Naive thymus-derived CD4-positive, alpha-beta T cell (primary cell): Measurements from ENCODE around the gene TMEM72. TPM values are rescaled to one million over a fixed set of nuclear protein-coding genes. Genes with fewer than 3 reads are reported as not detected.

Source experiments
- ATAC-seq: fragments of 150-1000 bp; cut with Tn5 transposase; 2 replicates; pipeline ENCODE4 v1.10.0; 2021; ENCODE audit warnings: mild to moderate bottlenecking, moderate library complexity
- CTCF ChIA-PET: fragments of 350-600 bp; sonication (Branson Sonifier 250); formaldehyde crosslinking; loops from one replicate; lab custom pipeline; 2021; ENCODE audit warnings: antibody characterized with exemption; lab: Charles Lee
- POLR2A ChIA-PET: fragments of 350-600 bp; sonication (Branson Sonifier 250); formaldehyde crosslinking; loops from one replicate; lab custom pipeline; 2021; ENCODE audit warnings: antibody characterized with exemption, inconsistent platforms; lab: Charles Lee
- DNase-seq, 9 donors: peaks; one replicate each; pipeline versions ENCODE4 v3.0.0 to v3.0.0-alpha.2; 2020 to 2022; ENCODE audit warnings: mixed read lengths in 1 of 9
- H3K27ac ChIP-seq: one replicate; pipeline ENCODE4 v1.7.0; 2013; ENCODE audit warnings: mild to moderate bottlenecking, low read depth, low read length, moderate library complexity
- H3K27me3 ChIP-seq, 2 donors: one replicate each; pipeline ENCODE4 v1.7.0; 2013; ENCODE audit warnings: low read length in 2 of 2, mild to moderate bottlenecking in 2 of 2, moderate library complexity in 2 of 2; ENCODE audit not compliant: control insufficient read depth in 2 of 2, insufficient read depth in 2 of 2
- H3K36me3 ChIP-seq, 3 experiments: 1 replicate in 2 of 3; 2 replicates in 1 of 3; pipeline ENCODE4 v1.7.0; 2013; ENCODE audit warnings: low read length in 3 of 3, mild to moderate bottlenecking in 3 of 3, moderate library complexity in 1 of 3; ENCODE audit not compliant: insufficient read depth in 3 of 3, control insufficient read depth in 2 of 3
- H3K4me1 ChIP-seq, 2 donors: one replicate each; pipeline ENCODE4 v1.7.0; 2013; ENCODE audit warnings: low read length in 2 of 2, mild to moderate bottlenecking in 2 of 2, moderate library complexity in 1 of 2; ENCODE audit not compliant: control insufficient read depth in 2 of 2, insufficient read depth in 2 of 2
- H3K4me3 ChIP-seq: 2 replicates; pipeline ENCODE4 v1.7.0; 2013; ENCODE audit warnings: mild to moderate bottlenecking, low read length
- H3K9me3 ChIP-seq, 3 experiments: 1 replicate in 2 of 3; 2 replicates in 1 of 3; pipeline ENCODE4 v1.7.0; 2013; ENCODE audit warnings: low read length in 3 of 3; ENCODE audit not compliant: control insufficient read depth in 2 of 3
- H3K27ac Mint-ChIP-seq, 9 donors: one replicate each; pipeline ENCODE4 v1.8.0; 2020 to 2022; ENCODE audit warnings: mixed read lengths in 9 of 9, mild to moderate bottlenecking in 8 of 9, moderate library complexity in 5 of 9, inconsistent platforms in 2 of 9
- H3K27me3 Mint-ChIP-seq, 5 donors: one replicate each; pipeline ENCODE4 v1.8.0; 2021 to 2022; ENCODE audit warnings: mixed read lengths in 5 of 5, mild to moderate bottlenecking in 1 of 5
- H3K36me3 Mint-ChIP-seq, 5 donors: one replicate each; pipeline ENCODE4 v1.8.0; 2020 to 2022; ENCODE audit warnings: mixed read lengths in 5 of 5, mild to moderate bottlenecking in 3 of 5, inconsistent platforms in 1 of 5
- H3K4me1 Mint-ChIP-seq, 7 donors: one replicate each; pipeline ENCODE4 v1.8.0; 2020 to 2022; ENCODE audit warnings: mixed read lengths in 7 of 7, mild to moderate bottlenecking in 3 of 7, inconsistent platforms in 1 of 7
- H3K4me3 Mint-ChIP-seq, 10 donors: one replicate each; pipeline ENCODE4 v1.8.0; 2020 to 2022; ENCODE audit warnings: mild to moderate bottlenecking in 10 of 10, mixed read lengths in 10 of 10, moderate library complexity in 6 of 10, inconsistent platforms in 2 of 10
- H3K9me3 Mint-ChIP-seq, 11 donors: one replicate each; pipeline ENCODE4 v1.8.0; 2020 to 2022; ENCODE audit warnings: mixed read lengths in 11 of 11, mild to moderate bottlenecking in 4 of 11, inconsistent platforms in 1 of 11, moderate library complexity in 1 of 11
- intact Hi-C, 2 donors: fragments of 100-400 bp; cut with micrococcal nuclease; formaldehyde crosslinking; loops; one replicate each; pipeline ENCODE4 v1.15.1; 2023
- polyA plus RNA-seq, 2 donors: library from polyadenylated mRNA; unstranded; fragments of 300-500 nt; fragmentation: Illumina TruSeq; gene quantifications; one replicate each; pipeline ENCODE4 v1.2.3, GENCODE V29; 2021
- total RNA-seq, 6 experiments: library from RNA in 5 of 6; stranded (reverse) in 5 of 6; gene quantifications; 1 replicate in 5 of 6; 2 replicates in 1 of 6; pipeline ENCODE4 v1.2.3 and lab custom pipeline; 2021 to 2026

TMEM72 gene
- total and polyA plus RNA-seq, 7 experiments from 2014 or later, result not detected

DNA sequence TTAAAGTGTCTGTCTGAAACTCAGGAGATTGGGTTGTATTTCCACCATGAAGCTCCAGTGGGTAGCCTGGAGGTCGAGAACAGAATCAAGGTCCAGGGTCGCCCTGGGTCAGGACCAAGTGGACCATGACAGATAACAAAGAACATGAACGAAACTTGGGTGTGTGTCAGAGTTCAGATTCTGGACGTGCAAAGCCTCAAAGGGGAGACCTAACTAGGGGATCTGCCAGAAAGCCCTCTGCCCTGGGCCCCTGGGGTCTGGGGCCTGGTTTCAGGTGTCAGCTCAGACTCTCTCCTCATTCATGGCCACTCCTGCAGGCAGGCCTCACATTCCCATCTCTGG is 50.1 kb downstream of the TMEM72 start:
- H3K4me3 Mint-ChIP-seq, result peak overlapping the region in 7 of 10 donors; percentile 3 to 85 (median 49)
- no peaks in the 10 kb centered on the region for H3K9me3 ChIP-seq
- ATAC-seq (no peak), DNase-seq (no peak)
- H3K9me3 Mint-ChIP-seq, result peaks cover 0 to 2% (median 0%) of the 10 kb centered on the region in 11 donors
- no peak overlapping the region for H3K27ac ChIP-seq
- peaks cover under 1 to 10% (median 5%) of the 10 kb centered on the region in 5 donors for H3K36me3 Mint-ChIP-seq
- H3K4me1 Mint-ChIP-seq, result peaks cover 9 to 50% (median 30%) of the 10 kb centered on the region in 7 donors
- H3K36me3 ChIP-seq, result no peaks in the 10 kb centered on the region
- H3K27ac Mint-ChIP-seq, result no peak overlapping the region
- POLR2A ChIA-PET, result interaction anchor here (0.6 kb wide), 1 partner anchor 8 kb away, joined by 3 read pairs; no protein-coding TSS in a partner anchor
- H3K27me3 Mint-ChIP-seq, result no peaks in the 10 kb centered on the region
- intact Hi-C loops, result no loop called here
- H3K27me3 ChIP-seq, result no peaks in the 10 kb centered on the region
- CTCF ChIA-PET, result no interaction called here
- peaks cover 8 to 13% of the 10 kb centered on the region in 2 donors for H3K4me1 ChIP-seq
- H3K4me3 ChIP-seq, result no peak overlapping the region

DNA sequence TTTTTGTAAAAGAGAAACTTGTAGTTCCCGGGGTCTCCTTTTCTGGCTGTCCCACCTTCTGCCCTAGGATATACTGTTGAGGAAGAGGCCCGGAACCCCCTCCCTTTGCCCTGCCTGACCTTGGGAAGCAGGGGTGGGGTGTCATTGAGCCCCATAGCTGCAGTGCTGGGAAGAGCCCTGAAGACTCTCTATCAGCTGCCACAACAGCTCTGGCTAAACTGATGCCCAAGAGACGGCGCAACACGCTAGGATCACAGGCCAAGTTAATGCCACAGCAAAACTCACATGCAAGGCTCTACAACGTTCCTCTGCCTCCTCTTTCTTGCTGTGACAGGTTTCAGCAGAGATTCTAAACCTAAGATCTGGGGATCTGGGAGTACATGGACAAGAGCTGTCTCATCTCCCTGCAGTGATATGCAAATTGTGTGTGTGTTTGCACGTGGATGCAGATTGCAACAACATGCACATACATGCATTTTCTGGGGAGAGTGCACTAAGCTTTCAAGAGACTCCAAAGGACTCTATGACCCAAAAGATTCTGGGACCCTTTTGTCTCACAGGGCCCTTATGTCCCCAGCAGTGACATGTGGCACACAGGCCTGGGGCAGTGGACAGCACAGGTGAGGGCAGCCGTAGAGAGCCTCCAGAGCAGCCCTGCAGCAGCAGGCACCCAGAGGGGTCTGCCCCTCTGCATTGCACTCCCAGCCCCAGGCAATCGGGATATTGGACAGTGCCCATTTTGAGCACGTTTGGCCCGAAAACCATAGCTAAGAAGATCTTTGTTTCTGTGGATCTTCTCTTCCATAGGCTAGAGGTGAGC is 51.0 kb downstream of the TMEM72 start:
- Histone ChIP-seq H3K9me3 (no peaks in the 10 kb centered on the region), H3K36me3 (no peaks in the 10 kb centered on the region), H3K27ac (no peak overlapping the region), H3K27me3 (no peaks in the 10 kb centered on the region), H3K4me3 (no peak overlapping the region), H3K4me1 (peaks cover 13% of the 10 kb centered on the region in 2 donors)
- POLR2A ChIA-PET, result interaction anchor here (1.4 kb wide), 1 partner anchor 38 kb away, joined by 3 read pairs; the partner anchor contains the start of gene ZNF22
- ATAC-seq (no peak), DNase-seq (no peak)
- Mint-ChIP-seq H3K27me3 (no peaks in the 10 kb centered on the region), H3K9me3 (no peaks in the 10 kb centered on the region), H3K36me3 (peaks cover 0 to 2% (median 0%) of the 10 kb centered on the region in 5 donors), H3K4me1 (peaks cover 9 to 53% (median 29%) of the 10 kb centered on the region in 7 donors), H3K4me3 (peak overlapping the region in 2 of 10 donors; percentile 16 to 41), H3K27ac (no peak overlapping the region)
- intact Hi-C loops, result no loop called here
- CTCF ChIA-PET, result interaction anchor here (0.6 kb wide), 1 partner anchor 94 kb away, joined by 4 read pairs; no protein-coding TSS in a partner anchor

DNA sequence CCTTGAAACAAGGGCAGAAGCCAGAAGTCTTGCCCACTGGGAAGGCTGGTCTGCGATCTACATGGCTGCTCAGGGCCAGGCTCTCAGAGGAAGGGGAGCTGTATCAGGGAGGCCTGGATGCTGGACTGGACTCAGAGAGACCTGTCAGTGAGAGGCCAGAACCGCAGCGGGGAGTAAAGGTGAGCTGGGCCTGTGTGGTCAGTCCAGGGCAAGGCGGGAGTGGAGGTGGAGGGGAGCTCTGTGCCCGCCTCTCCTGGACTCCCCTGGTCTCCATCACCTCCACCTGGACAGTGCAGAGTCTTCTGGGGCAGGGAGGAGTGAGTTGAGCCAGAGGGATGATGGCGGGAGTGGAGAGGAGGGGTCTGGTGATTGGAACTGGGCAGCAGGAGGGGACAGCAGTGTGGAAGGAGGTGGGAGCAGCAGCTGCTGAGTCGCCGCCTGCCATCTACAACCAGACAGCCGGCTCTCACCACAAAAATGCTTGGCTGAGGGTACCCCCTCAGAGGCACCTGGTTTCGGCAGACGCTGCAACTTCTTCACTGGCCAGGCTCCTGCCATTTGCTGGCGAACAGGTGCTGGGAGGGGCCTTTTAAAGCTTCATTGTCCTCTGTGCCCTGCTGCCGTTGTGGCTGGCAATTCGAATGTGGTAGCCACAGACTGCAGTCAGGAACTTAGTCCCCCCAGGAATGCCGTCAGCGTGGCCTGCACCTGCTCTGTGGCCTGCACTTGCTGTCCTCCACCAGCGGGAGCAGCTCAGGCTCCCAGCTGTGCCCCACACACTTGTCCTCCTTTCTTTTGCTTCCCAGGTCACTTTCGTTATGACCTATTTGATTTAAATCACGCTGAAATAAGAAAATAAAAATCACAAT is 52.0 kb downstream of the TMEM72 start:
- Mint-ChIP-seq H3K36me3 (no peaks in the 10 kb centered on the region), H3K27ac (no peak overlapping the region), H3K9me3 (no peaks in the 10 kb centered on the region), H3K27me3 (no peaks in the 10 kb centered on the region), H3K4me3 (peak overlapping the region in 1 of 10 donors; percentile 47), H3K4me1 (peaks cover 15 to 53% (median 32%) of the 10 kb centered on the region in 7 donors)
- no peak for ATAC-seq
- intact Hi-C loops, result no loop called here
- DNase-seq, result no peak
- no peak overlapping the region for H3K27ac ChIP-seq
- peaks cover 17 to 22% of the 10 kb centered on the region in 2 donors for H3K4me1 ChIP-seq
- no peaks in the 10 kb centered on the region for H3K9me3 ChIP-seq
- no peak overlapping the region for H3K4me3 ChIP-seq
- CTCF ChIA-PET, result interaction anchor here (0.9 kb wide), 1 partner anchor 11 kb away, joined by 4 read pairs; no protein-coding TSS in a partner anchor
- H3K36me3 ChIP-seq, result no peaks in the 10 kb centered on the region
- POLR2A ChIA-PET, result interaction anchor here (1.4 kb wide), 1 partner anchor 37 kb away, joined by 3 read pairs; the partner anchor contains the start of gene ZNF22
- no peaks in the 10 kb centered on the region for H3K27me3 ChIP-seq

DNA sequence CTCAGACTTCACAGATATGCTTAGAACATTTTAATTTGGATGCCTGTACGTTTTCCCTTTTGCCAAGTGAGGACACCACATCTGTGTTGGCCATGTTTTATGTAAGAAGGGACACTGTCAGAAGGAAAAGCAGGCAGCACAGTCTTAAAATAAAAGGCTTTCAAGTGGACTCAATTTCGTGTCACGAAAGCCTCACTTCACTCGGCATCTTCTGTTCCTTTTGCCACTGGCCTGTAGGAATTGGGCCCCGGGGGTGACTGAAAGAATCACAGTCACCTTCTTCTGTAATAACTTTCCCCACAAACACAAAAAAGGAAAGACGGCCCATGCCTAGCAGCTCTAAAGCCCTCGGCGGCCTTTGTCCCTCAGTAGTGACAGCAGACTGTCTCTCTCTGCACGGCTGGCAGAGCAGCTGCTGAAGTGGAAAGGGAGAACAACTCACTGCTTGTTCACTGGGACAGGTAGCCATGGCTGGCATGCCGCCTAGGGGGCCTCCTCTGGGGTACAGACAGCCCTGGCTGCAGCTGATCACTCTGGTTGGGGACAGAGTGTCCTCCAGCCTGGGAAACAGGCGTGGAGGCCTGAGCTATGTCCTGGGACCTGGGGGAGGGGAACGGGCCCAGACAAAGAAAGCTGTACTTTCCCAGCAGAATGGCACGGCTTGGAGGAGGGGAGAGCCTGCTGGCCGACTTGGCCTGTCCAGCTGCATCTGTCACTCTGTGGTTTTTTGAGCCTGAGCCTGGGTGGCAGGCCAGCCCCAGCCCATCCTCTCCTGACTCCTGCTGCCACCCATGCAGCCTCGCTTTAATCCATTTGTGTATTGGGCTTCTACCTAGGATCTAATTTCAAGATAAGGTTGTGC is 52.9 kb downstream of the TMEM72 start:
- Histone ChIP-seq H3K36me3 (no peaks in the 10 kb centered on the region), H3K4me1 (peaks cover 18 to 31% of the 10 kb centered on the region in 2 donors), H3K4me3 (no peak overlapping the region), H3K27me3 (no peaks in the 10 kb centered on the region), H3K27ac (no peak overlapping the region), H3K9me3 (no peaks in the 10 kb centered on the region)
- no peaks in the 10 kb centered on the region for H3K27me3 Mint-ChIP-seq
- ATAC-seq (no peak), DNase-seq (no peak)
- peak overlapping the region in 1 of 10 donors; percentile 47 for H3K4me3 Mint-ChIP-seq
- peaks cover 0 to 2% (median 0%) of the 10 kb centered on the region in 11 donors for H3K9me3 Mint-ChIP-seq
- POLR2A ChIA-PET, result no interaction called here
- no peak overlapping the region for H3K27ac Mint-ChIP-seq
- intact Hi-C loops, result no loop called here
- peaks cover 0 to 3% (median 0%) of the 10 kb centered on the region in 5 donors for H3K36me3 Mint-ChIP-seq
- CTCF ChIA-PET, result interaction anchor here (0.6 to 0.9 kb wide), 2 partner anchors 9 to 10 kb away, joined by 4 read pairs; no protein-coding TSS in a partner anchor
- H3K4me1 Mint-ChIP-seq, result peaks cover 14 to 53% (median 32%) of the 10 kb centered on the region in 7 donors

DNA sequence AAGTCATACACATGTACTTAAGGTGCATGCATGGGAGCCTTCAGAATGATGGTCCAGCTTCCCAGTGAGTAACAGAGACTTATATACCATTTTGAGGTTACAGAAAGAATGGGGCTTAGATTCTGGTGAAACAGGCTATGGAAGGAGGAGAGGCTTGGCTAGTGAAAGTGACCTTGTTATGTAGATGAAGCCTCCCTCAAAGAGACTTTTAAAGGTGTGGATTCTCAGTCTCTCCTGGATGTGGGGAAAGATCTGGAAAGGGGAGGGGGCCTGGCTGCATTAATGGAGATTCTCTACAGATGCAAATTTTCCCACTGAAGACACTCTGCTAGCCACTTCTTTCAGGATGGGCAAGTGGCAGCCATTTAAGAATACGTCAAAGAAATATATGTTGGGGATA is 54.0 kb downstream of the TMEM72 start:
- no peak overlapping the region for H3K4me3 Mint-ChIP-seq
- DNase-seq, result no peak
- ChIA-PET CTCF (no interaction called here), POLR2A (no interaction called here)
- H3K27ac Mint-ChIP-seq, result no peak overlapping the region
- no peaks in the 10 kb centered on the region for H3K36me3 ChIP-seq
- peaks cover 0 to 2% (median 0%) of the 10 kb centered on the region in 11 donors for H3K9me3 Mint-ChIP-seq
- no peaks in the 10 kb centered on the region for H3K9me3 ChIP-seq
- no peaks in the 10 kb centered on the region for H3K27me3 ChIP-seq
- H3K4me3 ChIP-seq, result no peak overlapping the region
- H3K4me1 Mint-ChIP-seq, result peaks cover 16 to 59% (median 31%) of the 10 kb centered on the region in 7 donors
- no peak for ATAC-seq
- H3K27me3 Mint-ChIP-seq, result no peaks in the 10 kb centered on the region
- intact Hi-C loops, result no loop called here
- no peak overlapping the region for H3K27ac ChIP-seq
- peaks cover 15 to 32% of the 10 kb centered on the region in 2 donors for H3K4me1 ChIP-seq
- H3K36me3 Mint-ChIP-seq, result peaks cover 0 to 3% (median 0%) of the 10 kb centered on the region in 5 donors
